GM12878 (cell line): ENCODE data around the gene NPTX1. TPM values are rescaled to one million over a fixed set of nuclear protein-coding genes. Genes with fewer than 3 reads are reported as not detected.

Source experiments
- ATAC-seq: fragments of 200-7000 bp; cut with Tn5 transposase; 3 replicates; pipeline ENCODE4 v1.9.1; 2020; ENCODE audit warnings: mild to moderate bottlenecking, moderate library complexity
- BruUV-seq: library from RNA; stranded (reverse); fragments of 400-500 nt; replicated peaks from 2 replicates; lab custom pipeline; 2021; lab: Mats Ljungman, UMichigan
- CTCF ChIA-PET: fragments of 300-600 bp; sonication (Branson Sonifier 250); formaldehyde crosslinking; extraction: SDS; loops from one replicate; lab custom pipeline; 2021; ENCODE audit warnings: inconsistent platforms; lab: Yijun Ruan, JAX
- POLR2A ChIA-PET: fragments of 350-600 bp; formaldehyde crosslinking; extraction: SDS; loops from one replicate; lab custom pipeline; 2021; ENCODE audit warnings: inconsistent platforms; lab: Charles Lee
- RAD21 ChIA-PET: fragments of 300-600 bp; sonication (Branson Sonifier 250); formaldehyde crosslinking; loops from one replicate; lab custom pipeline; 2023; ENCODE audit warnings: antibody characterized with exemption; ENCODE audit not compliant: unreplicated experiment; lab: Charles Lee
- SMC1A ChIA-PET: fragments of 300-600 bp; sonication (Branson Sonifier 250); formaldehyde crosslinking; loops from one replicate; lab custom pipeline; 2023; ENCODE audit not compliant: unreplicated experiment, uncharacterized antibody; lab: Charles Lee
- DNase-seq: peaks from one replicate; pipeline ENCODE4 v3.0.0-alpha.2; 2011; ENCODE audit warnings: low read depth, low spot score
- FAIRE-seq: peaks from 3 replicates; lab custom pipeline; 2011; peaks lifted over from hg19 to GRCh38; lab: Jason Lieb, UNC
- H2AFZ ChIP-seq: 2 replicates; pipeline ENCODE4 v1.6.0; 2011; ENCODE audit warnings: low read depth, low read length, control low read depth; ENCODE audit not compliant: control insufficient read depth
- H3K27ac ChIP-seq: 2 replicates; pipeline ENCODE4 v1.5.1; 2011; ENCODE audit warnings: control low read depth; ENCODE audit not compliant: control insufficient read depth, insufficient read depth
- H3K27me3 ChIP-seq, 2 experiments: replicated peaks in 1 of 2; 2 replicates each; pipeline versions ENCODE4 v1.6.0 to v1.6.1; 2011; ENCODE audit warnings: low read length in 1 of 2; ENCODE audit not compliant: control insufficient read depth in 2 of 2, insufficient read depth in 2 of 2
- H3K36me3 ChIP-seq, 2 experiments: 2 replicates each; pipeline ENCODE4 v1.5.1; 2011; ENCODE audit warnings: low read length in 1 of 2; ENCODE audit not compliant: control insufficient read depth in 2 of 2, insufficient read depth in 2 of 2
- H3K4me1 ChIP-seq: 2 replicates; pipeline ENCODE4 v1.6.1; 2011; ENCODE audit warnings: mild to moderate bottlenecking, low read length, moderate library complexity, mixed read lengths; ENCODE audit not compliant: control insufficient read depth, insufficient read depth
- H3K4me2 ChIP-seq: 2 replicates; pipeline ENCODE4 v1.6.0; 2011; ENCODE audit warnings: control low read depth; ENCODE audit not compliant: control insufficient read depth, insufficient read depth
- H3K4me3 ChIP-seq: fragments of 200-600 bp; sonication (generic); 2 replicates; pipeline ENCODE4 v1.5.1; 2016
- H3K79me2 ChIP-seq: 2 replicates; pipeline ENCODE4 v1.6.0; 2011; ENCODE audit warnings: low read length; ENCODE audit not compliant: control insufficient read depth, insufficient read depth
- H3K9ac ChIP-seq: 2 replicates; pipeline ENCODE4 v1.8.0; 2011; ENCODE audit warnings: low read length, control low read depth, mixed read lengths; ENCODE audit not compliant: control insufficient read depth, insufficient read depth
- H3K9me3 ChIP-seq: replicated peaks from 3 replicates; pipeline ENCODE4 v1.5.1; 2011; ENCODE audit warnings: mild to moderate bottlenecking, low read length; ENCODE audit not compliant: control insufficient read depth, insufficient read depth
- H4K20me1 ChIP-seq: 2 replicates; pipeline ENCODE4 v1.6.0; 2011; ENCODE audit not compliant: control insufficient read depth, insufficient read depth
- CREM ChIP-seq: IDR thresholded peaks from 2 replicates; pipeline ENCODE4 v1.6.1; 2014; ENCODE audit warnings: antibody characterized with exemption, low read depth
- FOS ChIP-seq: IDR thresholded peaks from 3 replicates; pipeline ENCODE4 v1.6.1; 2011; ENCODE audit warnings: borderline replicate concordance; ENCODE audit not compliant: insufficient read length; ENCODE audit errors: extremely low read depth
- IKZF1 ChIP-seq: fragments of 450-650 bp; conservative IDR thresholded peaks from 2 replicates; pipeline ENCODE4 v1.6.1; 2017; ENCODE audit warnings: antibody characterized with exemption, mild to moderate bottlenecking
- KAT2A ChIP-seq: conservative IDR thresholded peaks from 2 replicates; pipeline ENCODE4 v1.6.1; 2011; ENCODE audit warnings: low read depth, low read length; ENCODE audit not compliant: control insufficient read depth
- PML ChIP-seq: IDR thresholded peaks from 2 replicates; pipeline ENCODE4 v1.6.1; 2012; ENCODE audit warnings: low read length, inconsistent platforms
- SIX5 ChIP-seq: IDR thresholded peaks from 2 replicates; pipeline ENCODE4 v1.6.1; 2011; ENCODE audit warnings: mild to moderate bottlenecking, low read depth, low read length, moderate library complexity; ENCODE audit not compliant: severe bottlenecking
- SMARCA5 ChIP-seq: fragments of 450-650 bp; IDR thresholded peaks from 2 replicates; pipeline ENCODE4 v1.6.1; 2017; ENCODE audit warnings: mild to moderate bottlenecking
- SMC3 ChIP-seq: IDR thresholded peaks from 2 replicates; pipeline ENCODE4 v1.6.1; 2011; ENCODE audit warnings: low read length, improper control_type of control experiment, borderline replicate concordance
- TBL1XR1 ChIP-seq: IDR thresholded peaks from 2 replicates; pipeline ENCODE4 v1.6.1; 2012; ENCODE audit warnings: low read depth, low read length, improper control_type of control experiment
- WRNIP1 ChIP-seq: IDR thresholded peaks from 2 replicates; pipeline ENCODE4 v1.6.1; 2011; ENCODE audit warnings: low read depth, low read length, improper control_type of control experiment, borderline replicate concordance
- ZNF274 ChIP-seq: IDR thresholded peaks from one replicate; pipeline ENCODE4 v1.8.0; 2011; ENCODE audit not compliant: insufficient read length, insufficient read depth
- ZZZ3 ChIP-seq: IDR thresholded peaks from 2 replicates; pipeline ENCODE4 v1.6.1; 2011; ENCODE audit warnings: low read depth; ENCODE audit not compliant: control insufficient read depth, insufficient read length
- WGBS: methylation state at CpG from one replicate; pipeline ENCODE4 v1.1.6; 2016; ENCODE audit warnings: low lambda C conversion rate; ENCODE audit not compliant: insufficient replicate concordance, insufficient coverage; ENCODE audit errors: missing lambda C conversion rate; 5-methylcytosine and 5-hydroxymethylcytosine counted together
- in situ Hi-C: fragments of 300-500 bp; cut with MboI; formaldehyde crosslinking; loops from 9 replicates; pipeline ENCODE4 v1.14.3; 2018; ENCODE audit warnings: mixed read lengths
- intact Hi-C: fragments of 100-400 bp; cut with micrococcal nuclease; formaldehyde crosslinking; loops from one replicate; pipeline ENCODE4 v1.14.2; 2022; ENCODE audit not compliant: unreplicated experiment
- polyA plus RNA-seq, 11 experiments: library from polyadenylated mRNA; depleted of rRNA in 4 of 11; unstranded in 6 of 11; stranded (reverse) in 5 of 11; fragments of >200 nt; fragmentation: Nextera tagmentation in 4 of 11; fragmentation: Illumina TruSeq in 1 of 11; extraction: Ambion mirVana in 4 of 11; extraction: Trizol in 1 of 11; gene quantifications; 1 replicate in 1 of 11; 2 replicates in 10 of 11; pipeline versions ENCODE4 v1.2.1 to v1.2.3, GENCODE V29; 2011 to 2016; ENCODE audit warnings: inconsistent platforms in 2 of 11, missing spikeins in 2 of 11, low read depth in 1 of 11
- total RNA-seq, 4 experiments: library from RNA; depleted of rRNA in 3 of 4; stranded (reverse); fragments of >200 nt in 3 of 4; fragmentation: Illumina TruSeq in 1 of 4; extraction: Trizol in 1 of 4; gene quantifications; 2 replicates each; pipeline versions ENCODE4 v1.2.1 to v1.2.3, GENCODE V29; 2013 to 2021
- TF ChIP-seq, protein P1 (sequence below): IDR thresholded peaks from 2 replicates; pipeline ENCODE4 v1.6.1; 2012; ENCODE audit warnings: low read depth, low read length, improper control_type of control experiment
- TF ChIP-seq, protein P2 (sequence below): fragments of 450-650 bp; IDR thresholded peaks from 2 replicates; pipeline ENCODE4 v1.6.1; 2018; ENCODE audit warnings: mild to moderate bottlenecking, low read depth, moderate library complexity; ENCODE audit not compliant: partially characterized antibody
- TF ChIP-seq, protein P3 (sequence below): fragments of 450-650 bp; formaldehyde crosslinking; IDR thresholded peaks from 2 replicates; pipeline ENCODE4 v1.4.0; 2020; ENCODE audit warnings: mild to moderate bottlenecking, moderate library complexity

Gene NPTX1
- total and polyA plus RNA-seq, 10 of the 15 experiments (the other 5 are each of a cell fraction or from before 2014, with no cell fraction given) = not detected

DNA sequence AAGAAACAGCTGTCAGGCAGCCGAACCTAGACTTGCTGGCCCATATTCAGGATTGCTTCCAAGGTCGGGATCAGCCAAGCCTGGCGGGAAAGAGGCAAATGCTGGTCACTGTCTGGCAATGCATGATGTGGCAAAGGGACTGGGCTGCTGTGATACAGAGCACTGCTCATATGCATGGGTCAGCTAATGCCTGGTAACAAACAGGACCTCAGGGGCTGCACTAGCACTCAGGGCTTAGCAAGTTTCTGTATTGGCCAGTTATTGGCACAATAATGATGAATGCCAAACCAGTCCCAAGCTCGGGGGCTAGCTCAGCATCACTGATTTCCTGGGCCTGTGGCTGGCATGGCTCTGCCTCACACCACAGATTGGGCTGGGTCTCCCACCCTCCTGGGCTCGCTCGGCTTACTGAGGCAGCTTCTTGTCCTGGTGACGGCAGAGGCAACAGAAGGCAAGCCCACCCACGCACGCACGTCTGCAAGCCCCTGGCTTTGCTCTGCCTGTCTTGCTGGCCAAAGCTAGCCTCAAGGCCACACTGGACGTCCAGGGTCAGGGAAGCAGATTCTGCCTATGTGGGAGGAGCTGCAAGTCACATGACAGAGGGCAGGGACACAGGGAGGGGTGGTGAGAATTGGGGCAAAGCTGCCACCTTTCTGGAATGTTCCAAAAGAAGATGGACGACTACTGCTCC is 46.8 kb upstream of the NPTX1 start (continued):
- TF ChIP-seq, protein P1, sequence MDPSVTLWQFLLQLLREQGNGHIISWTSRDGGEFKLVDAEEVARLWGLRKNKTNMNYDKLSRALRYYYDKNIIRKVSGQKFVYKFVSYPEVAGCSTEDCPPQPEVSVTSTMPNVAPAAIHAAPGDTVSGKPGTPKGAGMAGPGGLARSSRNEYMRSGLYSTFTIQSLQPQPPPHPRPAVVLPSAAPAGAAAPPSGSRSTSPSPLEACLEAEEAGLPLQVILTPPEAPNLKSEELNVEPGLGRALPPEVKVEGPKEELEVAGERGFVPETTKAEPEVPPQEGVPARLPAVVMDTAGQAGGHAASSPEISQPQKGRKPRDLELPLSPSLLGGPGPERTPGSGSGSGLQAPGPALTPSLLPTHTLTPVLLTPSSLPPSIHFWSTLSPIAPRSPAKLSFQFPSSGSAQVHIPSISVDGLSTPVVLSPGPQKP = no peak
- TF ChIP-seq SMC3 = no peak

DNA sequence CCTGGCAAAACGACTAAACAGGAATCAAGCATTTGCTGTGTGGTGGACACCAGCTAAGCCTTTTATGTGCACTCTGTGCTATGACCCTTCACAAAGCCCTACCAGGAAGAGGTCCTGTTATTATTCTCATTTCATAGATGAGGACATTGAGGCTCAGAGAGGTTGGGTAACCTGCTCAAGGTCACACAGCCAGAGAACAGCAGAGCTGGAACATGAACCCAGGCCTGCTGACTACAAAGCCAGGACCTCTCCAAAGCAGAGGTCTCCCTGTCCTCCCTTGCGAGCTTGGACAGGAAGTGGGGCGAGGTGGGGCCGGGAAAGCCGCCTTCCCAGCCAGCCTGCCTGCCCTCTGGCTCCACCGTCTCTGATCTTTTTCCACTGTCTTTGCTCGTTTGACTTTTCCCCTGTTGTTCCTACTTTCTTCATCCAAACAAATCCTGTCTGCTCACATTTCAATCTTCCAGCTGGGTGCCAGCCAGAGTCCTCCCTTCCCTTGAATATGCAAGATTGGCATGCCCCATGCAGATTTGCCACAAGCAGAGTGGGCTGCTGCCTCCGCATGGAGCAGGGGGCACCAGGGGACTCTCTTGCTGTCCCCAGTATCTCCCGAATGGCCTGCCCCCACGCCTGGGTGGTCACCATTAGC is 44.5 kb upstream of the NPTX1 start:
- in situ Hi-C loops = no loop called here
- ChIA-PET POLR2A (no interaction called here), CTCF (no interaction called here), RAD21 (no interaction called here), SMC1A (no interaction called here)
- no peak for DNase-seq
- no peaks in the 10 kb centered on the region for H3K4me1 ChIP-seq
- H3K4me2 ChIP-seq = no peak overlapping the region
- peaks cover 0 to 6% of the 10 kb centered on the region in 2 experiments; a peak in 2 of 4 replicates for H3K27me3 ChIP-seq
- H4K20me1 ChIP-seq = no peaks in the 10 kb centered on the region
- no peak for ATAC-seq
- no TSS peak for BruUV-seq
- no peaks in the 10 kb centered on the region for H3K79me2 ChIP-seq
- H2AFZ ChIP-seq = no peak overlapping the region
- no peak overlapping the region for H3K27ac ChIP-seq
- WGBS = 13% methylated on average over 10 of the region's 10 CpGs
- no peaks in the 10 kb centered on the region for H3K9me3 ChIP-seq
- no peaks in the 10 kb centered on the region for H3K36me3 ChIP-seq
- FAIRE-seq = no peak
- intact Hi-C loops = no loop called here
- H3K9ac ChIP-seq = no peak overlapping the region
- no peak overlapping the region for H3K4me3 ChIP-seq
- no peak for TF ChIP-seq ZZZ3
- TF ChIP-seq WRNIP1 = no peak
- TF ChIP-seq, protein P2, sequence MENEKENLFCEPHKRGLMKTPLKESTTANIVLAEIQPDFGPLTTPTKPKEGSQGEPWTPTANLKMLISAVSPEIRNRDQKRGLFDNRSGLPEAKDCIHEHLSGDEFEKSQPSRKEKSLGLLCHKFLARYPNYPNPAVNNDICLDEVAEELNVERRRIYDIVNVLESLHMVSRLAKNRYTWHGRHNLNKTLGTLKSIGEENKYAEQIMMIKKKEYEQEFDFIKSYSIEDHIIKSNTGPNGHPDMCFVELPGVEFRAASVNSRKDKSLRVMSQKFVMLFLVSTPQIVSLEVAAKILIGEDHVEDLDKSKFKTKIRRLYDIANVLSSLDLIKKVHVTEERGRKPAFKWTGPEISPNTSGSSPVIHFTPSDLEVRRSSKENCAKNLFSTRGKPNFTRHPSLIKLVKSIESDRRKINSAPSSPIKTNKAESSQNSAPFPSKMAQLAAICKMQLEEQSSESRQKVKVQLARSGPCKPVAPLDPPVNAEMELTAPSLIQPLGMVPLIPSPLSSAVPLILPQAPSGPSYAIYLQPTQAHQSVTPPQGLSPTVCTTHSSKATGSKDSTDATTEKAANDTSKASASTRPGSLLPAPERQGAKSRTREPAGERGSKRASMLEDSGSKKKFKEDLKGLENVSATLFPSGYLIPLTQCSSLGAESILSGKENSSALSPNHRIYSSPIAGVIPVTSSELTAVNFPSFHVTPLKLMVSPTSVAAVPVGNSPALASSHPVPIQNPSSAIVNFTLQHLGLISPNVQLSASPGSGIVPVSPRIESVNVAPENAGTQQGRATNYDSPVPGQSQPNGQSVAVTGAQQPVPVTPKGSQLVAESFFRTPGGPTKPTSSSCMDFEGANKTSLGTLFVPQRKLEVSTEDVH = no peak
- no peak for TF ChIP-seq TBL1XR1
- TF ChIP-seq IKZF1 = no peak
- TF ChIP-seq PML = no peak
- TF ChIP-seq KAT2A = no peak
- TF ChIP-seq ZNF274 = no peak
- TF ChIP-seq CREM = no peak
- TF ChIP-seq FOS = no peak
- TF ChIP-seq, protein P3, sequence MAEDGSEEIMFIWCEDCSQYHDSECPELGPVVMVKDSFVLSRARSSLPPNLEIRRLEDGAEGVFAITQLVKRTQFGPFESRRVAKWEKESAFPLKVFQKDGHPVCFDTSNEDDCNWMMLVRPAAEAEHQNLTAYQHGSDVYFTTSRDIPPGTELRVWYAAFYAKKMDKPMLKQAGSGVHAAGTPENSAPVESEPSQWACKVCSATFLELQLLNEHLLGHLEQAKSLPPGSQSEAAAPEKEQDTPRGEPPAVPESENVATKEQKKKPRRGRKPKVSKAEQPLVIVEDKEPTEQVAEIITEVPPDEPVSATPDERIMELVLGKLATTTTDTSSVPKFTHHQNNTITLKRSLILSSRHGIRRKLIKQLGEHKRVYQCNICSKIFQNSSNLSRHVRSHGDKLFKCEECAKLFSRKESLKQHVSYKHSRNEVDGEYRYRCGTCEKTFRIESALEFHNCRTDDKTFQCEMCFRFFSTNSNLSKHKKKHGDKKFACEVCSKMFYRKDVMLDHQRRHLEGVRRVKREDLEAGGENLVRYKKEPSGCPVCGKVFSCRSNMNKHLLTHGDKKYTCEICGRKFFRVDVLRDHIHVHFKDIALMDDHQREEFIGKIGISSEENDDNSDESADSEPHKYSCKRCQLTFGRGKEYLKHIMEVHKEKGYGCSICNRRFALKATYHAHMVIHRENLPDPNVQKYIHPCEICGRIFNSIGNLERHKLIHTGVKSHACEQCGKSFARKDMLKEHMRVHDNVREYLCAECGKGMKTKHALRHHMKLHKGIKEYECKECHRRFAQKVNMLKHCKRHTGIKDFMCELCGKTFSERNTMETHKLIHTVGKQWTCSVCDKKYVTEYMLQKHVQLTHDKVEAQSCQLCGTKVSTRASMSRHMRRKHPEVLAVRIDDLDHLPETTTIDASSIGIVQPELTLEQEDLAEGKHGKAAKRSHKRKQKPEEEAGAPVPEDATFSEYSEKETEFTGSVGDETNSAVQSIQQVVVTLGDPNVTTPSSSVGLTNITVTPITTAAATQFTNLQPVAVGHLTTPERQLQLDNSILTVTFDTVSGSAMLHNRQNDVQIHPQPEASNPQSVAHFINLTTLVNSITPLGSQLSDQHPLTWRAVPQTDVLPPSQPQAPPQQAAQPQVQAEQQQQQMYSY (CRISPR knock-in tag) = no peak
- TF ChIP-seq SIX5 = no peak
- TF ChIP-seq SMARCA5 = no peak
